Thyroid gland (tissue), 4 donors: ENCODE measurements around the gene PDP2. TPM values are rescaled to one million over a fixed set of nuclear protein-coding genes. Genes with fewer than 3 reads are reported as not detected.

Experiments used
- DNase-seq, 2 donors: peaks; one replicate each; pipeline ENCODE4 v3.0.0-alpha.2; 2019
- H3K27ac ChIP-seq, 3 donors: fragments of 200-600 bp; sonication (generic); 1 replicate in 2 of 3; 2 replicates in 1 of 3; pipeline ENCODE4 v1.5.1; 2016 to 2019; ENCODE audit warnings: mild to moderate bottlenecking in 1 of 3, moderate library complexity in 1 of 3
- H3K27me3 ChIP-seq: fragments of 200-600 bp; sonication (generic); one replicate; pipeline ENCODE4 v1.5.1; 2019
- H3K36me3 ChIP-seq, 2 donors: fragments of 200-600 bp; sonication (generic); one replicate each; pipeline ENCODE4 v1.5.1; 2016 to 2019
- H3K4me1 ChIP-seq, 2 donors: fragments of 200-600 bp; sonication (generic); one replicate each; pipeline ENCODE4 v1.5.1; 2017 to 2019
- H3K4me3 ChIP-seq, 3 donors: fragments of 200-600 bp; sonication (generic); replicated peaks in 1 of 3; 1 replicate in 2 of 3; 2 replicates in 1 of 3; pipeline ENCODE4 v1.5.1; 2016; ENCODE audit warnings: mild to moderate bottlenecking in 1 of 3
- H3K9me3 ChIP-seq: fragments of 200-600 bp; sonication (generic); one replicate; pipeline ENCODE4 v1.5.1; 2017
- CTCF ChIP-seq, 6 experiments: fragments of 200-600 bp in 3 of 6; fragments of 450-650 bp in 3 of 6; sonication (generic) in 3 of 6; IDR thresholded peaks; one replicate each; pipeline ENCODE4 v1.5.1; 2016 to 2019; ENCODE audit warnings: antibody characterized with exemption in 6 of 6, mild to moderate bottlenecking in 2 of 6, inconsistent platforms in 1 of 6, moderate library complexity in 1 of 6
- POLR2A ChIP-seq, 2 donors: fragments of 450-650 bp; IDR thresholded peaks; one replicate each; pipeline ENCODE4 v1.6.1; 2017; ENCODE audit warnings: antibody characterized with exemption in 2 of 2, mild to moderate bottlenecking in 2 of 2, moderate library complexity in 1 of 2
- WGBS, 2 donors: methylation state at CpG; one replicate each; pipeline ENCODE4 v1.1.5; 2017; 5-methylcytosine and 5-hydroxymethylcytosine counted together
- intact Hi-C: fragments of 100-400 bp; cut with DNase I; formaldehyde crosslinking; loops from one replicate; pipeline ENCODE4 v1.15.1; 2023
- total RNA-seq, 4 donors: library from RNA; depleted of rRNA; stranded (reverse); fragments of >200 nt; gene quantifications; one replicate each; pipeline ENCODE4 v1.2.3, GENCODE V29; 2016

PDP2 gene
- total RNA-seq, 4 donors from 2014 or later: 10.7 to 34.5 (median 26.9) TPM

DNA sequence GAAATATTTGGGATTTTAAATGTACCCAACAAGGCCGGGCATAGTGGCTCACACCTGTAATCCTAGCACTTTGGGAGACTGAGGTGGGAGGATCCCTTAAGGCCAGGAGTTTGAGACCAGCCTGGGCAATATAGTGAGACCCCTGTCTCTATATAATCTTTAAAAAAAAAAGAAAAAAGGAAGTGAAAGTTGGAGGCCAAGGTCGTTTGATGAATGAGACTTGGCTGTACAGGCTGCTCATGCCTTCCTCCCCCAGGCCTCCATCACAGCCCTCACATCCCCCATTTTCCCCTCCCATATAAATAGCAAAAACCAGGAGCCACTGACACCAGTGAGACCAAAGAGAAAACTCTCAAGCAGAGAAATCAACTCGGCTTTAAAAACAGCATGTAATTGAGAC is 39.4 kb upstream of the PDP2 start:
- DNase-seq: no peak
- no peaks in the 10 kb centered on the region for H3K9me3 ChIP-seq
- H3K4me3 ChIP-seq: no peak overlapping the region
- peaks cover 10 to 12% of the 10 kb centered on the region in 2 donors for H3K4me1 ChIP-seq
- peaks cover 7% of the 10 kb centered on the region for H3K27me3 ChIP-seq
- no peak for TF ChIP-seq POLR2A (IDR thresholded peaks at IDR 0.05)
- TF ChIP-seq CTCF (IDR thresholded peaks at IDR 0.05): no peak
- 62 to 66% methylated on average over 3 of the region's 3 CpGs for WGBS, 2 donors
- H3K36me3 ChIP-seq: no peaks in the 10 kb centered on the region
- H3K27ac ChIP-seq: no peak overlapping the region
- intact Hi-C loops: no loop called here

GRCh38 chr16:66841366-66841765 is 38.9 kb upstream of the PDP2 start:
- no peak overlapping the region for H3K27ac ChIP-seq
- intact Hi-C loops: no loop called here
- H3K9me3 ChIP-seq: no peaks in the 10 kb centered on the region
- no peaks in the 10 kb centered on the region for H3K36me3 ChIP-seq
- H3K27me3 ChIP-seq: peaks cover 7% of the 10 kb centered on the region
- 91 to 92% methylated on average over 4 of the region's 4 CpGs for WGBS, 2 donors
- H3K4me3 ChIP-seq: no peak overlapping the region
- TF ChIP-seq CTCF (IDR thresholded peaks at IDR 0.05): no peak
- TF ChIP-seq POLR2A (IDR thresholded peaks at IDR 0.05): no peak
- H3K4me1 ChIP-seq: peaks cover 10 to 12% of the 10 kb centered on the region in 2 donors
- no peak for DNase-seq

- H3K27me3 ChIP-seq: peaks cover 7% of the 10 kb centered on the region
- WGBS, 2 donors: 72 to 78% methylated on average over 7 of the region's 7 CpGs
- intact Hi-C loops: no loop called here
- peaks cover 10 to 12% of the 10 kb centered on the region in 2 donors for H3K4me1 ChIP-seq
- H3K4me3 ChIP-seq: no peak overlapping the region
- no peaks in the 10 kb centered on the region for H3K36me3 ChIP-seq
- DNase-seq: peak; percentile 35 to 45
- TF ChIP-seq CTCF (IDR thresholded peaks at IDR 0.05) (no peak), POLR2A (IDR thresholded peaks at IDR 0.05) (no peak)
- no peaks in the 10 kb centered on the region for H3K9me3 ChIP-seq
- H3K27ac ChIP-seq: no peak overlapping the region
Measured at GRCh38 chr16:66842765-66843164, 37.5 kb upstream of the PDP2 start.

DNA sequence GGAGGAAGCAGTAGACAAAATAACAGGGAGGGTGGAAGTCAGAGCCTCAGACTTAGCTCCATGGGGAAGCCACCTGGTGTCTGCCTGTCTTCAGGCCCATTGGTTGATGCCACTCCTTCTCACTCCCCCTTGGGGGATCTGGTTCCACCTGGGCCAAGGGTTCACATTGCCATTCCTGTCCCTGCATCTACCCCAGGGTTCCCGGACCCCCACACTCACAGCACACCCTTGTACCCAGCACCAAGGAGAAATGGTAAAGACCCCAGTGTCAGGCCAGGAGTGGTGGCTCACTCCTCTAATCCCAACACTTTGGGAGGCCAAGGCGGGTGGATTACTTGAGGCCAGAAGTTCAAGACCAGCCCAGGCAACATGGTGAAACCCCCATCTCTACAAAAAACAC is 37.1 kb upstream of the PDP2 start:
- H3K9me3 ChIP-seq: no peaks in the 10 kb centered on the region
- no peak overlapping the region for H3K4me3 ChIP-seq
- no peaks in the 10 kb centered on the region for H3K36me3 ChIP-seq
- DNase-seq: no peak
- no peak for TF ChIP-seq POLR2A (IDR thresholded peaks at IDR 0.05)
- TF ChIP-seq CTCF (IDR thresholded peaks at IDR 0.05): no peak
- intact Hi-C loops: no loop called here
- H3K27me3 ChIP-seq: peaks cover 7% of the 10 kb centered on the region
- H3K27ac ChIP-seq: no peak overlapping the region
- H3K4me1 ChIP-seq: peaks cover 10 to 12% of the 10 kb centered on the region in 2 donors
- WGBS, 2 donors: 100% methylated on average over 2 of the region's 2 CpGs

- Histone ChIP-seq H3K4me1 (peaks cover 10 to 12% of the 10 kb centered on the region in 2 donors), H3K4me3 (peak overlapping the region in 2 of 3 donors; percentile 27), H3K36me3 (no peaks in the 10 kb centered on the region), H3K27ac (no peak overlapping the region), H3K27me3 (peaks cover 7% of the 10 kb centered on the region), H3K9me3 (no peaks in the 10 kb centered on the region)
- TF ChIP-seq CTCF (IDR thresholded peaks at IDR 0.05) (no peak), POLR2A (IDR thresholded peaks at IDR 0.05) (no peak)
- 18 to 36% methylated on average over 7 to 13 of the region's 14 CpGs for WGBS, 2 donors
- DNase-seq: no peak
- intact Hi-C loops: no loop called here
Measured at GRCh38 chr16:66844009-66844341, 36.3 kb upstream of the PDP2 start.
